HuH-7.5 (cell line): ENCODE data around the gene CHD5.

Experiments
- DNase-seq: peaks from one replicate; pipeline ENCODE4 v3.0.0; 2011; ENCODE audit warnings: low spot score

Gene CHD5

GRCh38 chr1:6059866-6060265, 120.3 kb downstream of the CHD5 start:
- no peak for DNase-seq

- DNase-seq: no peak
These were observed 122.8 kb downstream of the CHD5 start for GRCh38 chr1:6057170-6057845.

- DNase-seq: no peak
These were observed 123.6 kb downstream of the CHD5 start for GRCh38 chr1:6056572-6056948.

- DNase-seq: no peak
These were observed 125.5 kb downstream of the CHD5 start for GRCh38 chr1:6054596-6054995.

- DNase-seq: no peak
These were observed 126.9 kb downstream of the CHD5 start for GRCh38 chr1:6053206-6053546.

GRCh38 chr1:6052543-6053205, 127.4 kb downstream of the CHD5 start:
- DNase-seq: peak; percentile 80
